SJSA1 (cell line): ENCODE results near the gene EIF4G1. TPM values are rescaled to one million over a fixed set of nuclear protein-coding genes. Genes with fewer than 3 reads are reported as not detected.
A peak's percentile ranks its signal among the peaks of the same experiment; 100 is the strongest.

Source experiments
- DNase-seq, 2 experiments: peaks; one replicate each; pipeline ENCODE4 v3.0.0-alpha.2; 2015 to 2020; ENCODE audit warnings: low spot score in 2 of 2, low read depth in 1 of 2
- H3K27ac ChIP-seq: fragments of 250-450 bp; sonication (Bioruptor Pico); 2 replicates; pipeline ENCODE4 v1.5.1; 2020; ENCODE audit warnings: mild to moderate bottlenecking, moderate library complexity
- H3K27me3 ChIP-seq: fragments of 250-450 bp; sonication (Bioruptor Pico); replicated peaks from 2 replicates; pipeline ENCODE4 v1.5.1; 2020; ENCODE audit warnings: mild to moderate bottlenecking, moderate library complexity
- H3K36me3 ChIP-seq: fragments of 250-450 bp; sonication (Bioruptor Pico); 2 replicates; pipeline ENCODE4 v1.5.1; 2020; ENCODE audit warnings: mild to moderate bottlenecking
- H3K4me1 ChIP-seq: fragments of 250-450 bp; sonication (Bioruptor Pico); replicated peaks from 2 replicates; pipeline ENCODE4 v1.6.1; 2021; ENCODE audit warnings: mild to moderate bottlenecking
- H3K4me3 ChIP-seq: fragments of 250-450 bp; sonication (Bioruptor Pico); 2 replicates; pipeline ENCODE4 v1.5.1; 2020; ENCODE audit warnings: mild to moderate bottlenecking
- H3K9me3 ChIP-seq: fragments of 250-450 bp; sonication (Bioruptor Pico); replicated peaks from 2 replicates; pipeline ENCODE4 v1.5.1; 2020; ENCODE audit warnings: mild to moderate bottlenecking
- total RNA-seq: library from RNA; depleted of rRNA; stranded (reverse); fragments of >200 nt; shearing (Covaris generic); gene quantifications from 2 replicates; pipeline ENCODE4 v1.2.3, GENCODE V29; 2014; rRNA removed

Gene EIF4G1
- total RNA-seq, 1 experiment from 2014 or later: 257 TPM

GRCh38 chr3:184379358-184380184, 65.2 kb downstream of the EIF4G1 start, which contains the start of gene CHRD:
Gene CHRD, plus strand, starts transcription at chr3:184380054. Its CDS starts 265 bp downstream, at chr3:184380319.
- Histone ChIP-seq H3K27ac (no peak within 1 kb of the TSS), H3K36me3 (no peaks in the 10 kb centered on the region), H3K9me3 (no peaks in the 10 kb centered on the region), H3K4me3 (peak within 1 kb of the TSS; percentile 33), H3K4me1 (peaks cover 6% of the 10 kb centered on the region), H3K27me3 (peaks cover 6% of the 10 kb centered on the region)
- DNase-seq: no peak

- peaks cover 6% of the 10 kb centered on the region for H3K4me1 ChIP-seq
- H3K4me3 ChIP-seq: peak overlapping the region; percentile 33
- peak in 1 of 2 experiments; percentile 57 for DNase-seq
- H3K27me3 ChIP-seq: peaks cover 6% of the 10 kb centered on the region
- H3K27ac ChIP-seq: no peak overlapping the region
- H3K36me3 ChIP-seq: no peaks in the 10 kb centered on the region
- H3K9me3 ChIP-seq: no peaks in the 10 kb centered on the region
Observed at GRCh38 chr3:184380185-184380626, 65.8 kb downstream of the EIF4G1 start.

- no peak for DNase-seq
- H3K27me3 ChIP-seq: peaks cover 6% of the 10 kb centered on the region
- H3K4me3 ChIP-seq: peak overlapping the region; percentile 33
- H3K27ac ChIP-seq: no peak overlapping the region
- no peaks in the 10 kb centered on the region for H3K36me3 ChIP-seq
- peaks cover 6% of the 10 kb centered on the region for H3K4me1 ChIP-seq
- no peaks in the 10 kb centered on the region for H3K9me3 ChIP-seq
Observed at GRCh38 chr3:184380627-184381260, 66.3 kb downstream of the EIF4G1 start.

- Histone ChIP-seq H3K27ac (no peak overlapping the region), H3K27me3 (peaks cover 6% of the 10 kb centered on the region), H3K36me3 (no peaks in the 10 kb centered on the region), H3K9me3 (no peaks in the 10 kb centered on the region), H3K4me3 (no peak overlapping the region), H3K4me1 (peaks cover 6% of the 10 kb centered on the region)
- no peak for DNase-seq
Observed at GRCh38 chr3:184381261-184382224, 67.1 kb downstream of the EIF4G1 start.

GRCh38 chr3:184382326-184383032, 68.1 kb downstream of the EIF4G1 start:
- no peaks in the 10 kb centered on the region for H3K36me3 ChIP-seq
- no peaks in the 10 kb centered on the region for H3K9me3 ChIP-seq
- H3K4me3 ChIP-seq: no peak overlapping the region
- H3K27ac ChIP-seq: no peak overlapping the region
- peaks cover 6% of the 10 kb centered on the region for H3K27me3 ChIP-seq
- DNase-seq: no peak
- H3K4me1 ChIP-seq: peaks cover 6% of the 10 kb centered on the region

- no peak overlapping the region for H3K27ac ChIP-seq
- no peak overlapping the region for H3K4me3 ChIP-seq
- DNase-seq: no peak
- peaks cover 6% of the 10 kb centered on the region for H3K4me1 ChIP-seq
- no peaks in the 10 kb centered on the region for H3K36me3 ChIP-seq
- peaks cover 6% of the 10 kb centered on the region for H3K27me3 ChIP-seq
- no peaks in the 10 kb centered on the region for H3K9me3 ChIP-seq
Observed at GRCh38 chr3:184383033-184383740, 68.8 kb downstream of the EIF4G1 start.

GRCh38 chr3:184384342-184384741, 69.9 kb downstream of the EIF4G1 start:
- Histone ChIP-seq H3K27me3 (peaks cover 6% of the 10 kb centered on the region), H3K9me3 (no peaks in the 10 kb centered on the region), H3K27ac (no peak overlapping the region), H3K36me3 (no peaks in the 10 kb centered on the region), H3K4me3 (no peak overlapping the region), H3K4me1 (peaks cover 6% of the 10 kb centered on the region)
- no peak for DNase-seq

Other genes with a start within 250 kb of the EIF4G1 start
- gene HTR3E, start 217.5 kb upstream of the EIF4G1 start, total RNA-seq: not detected in 2 replicates
- gene EIF2B5, start 179.2 kb upstream of the EIF4G1 start, total RNA-seq: 49.5 and 62.3 TPM in 2 replicates
- gene DVL3, start 159.2 kb upstream of the EIF4G1 start, total RNA-seq: 32.2 and 33.6 TPM in 2 replicates
- gene AP2M1, start 139.8 kb upstream of the EIF4G1 start, total RNA-seq: 282 and 609 TPM in 2 replicates
- gene ABCF3, start 128.4 kb upstream of the EIF4G1 start, total RNA-seq: 19.2 and 28.7 TPM in 2 replicates
- not detected in 2 replicates for gene VWA5B2, start 85.0 kb upstream of the EIF4G1 start, total RNA-seq
- 26.4 and 30.1 TPM in 2 replicates for gene ALG3, start 65.6 kb upstream of the EIF4G1 start, total RNA-seq
- 3.2 and 6.2 TPM in 2 replicates for gene EEF1AKMT4, start 64.9 kb upstream of the EIF4G1 start, total RNA-seq
- 0.13 TPM in 1 of 2 replicates, not detected in the other for gene CAMK2N2, start 53.1 kb upstream of the EIF4G1 start, total RNA-seq
- gene ECE2, start 38.6 kb upstream of the EIF4G1 start, total RNA-seq: not detected in 2 replicates
- gene PSMD2, start 15.4 kb upstream of the EIF4G1 start, total RNA-seq: 423 and 627 TPM in 2 replicates
- 13.9 and 14.4 TPM in 2 replicates for gene FAM131A, start 23.0 kb downstream of the EIF4G1 start, total RNA-seq
- gene CLCN2, start 47.0 kb downstream of the EIF4G1 start, total RNA-seq: 8.8 and 11.6 TPM in 2 replicates
- 101 and 103 TPM in 2 replicates for gene POLR2H, start 47.1 kb downstream of the EIF4G1 start, total RNA-seq
- gene THPO, start 63.6 kb downstream of the EIF4G1 start, total RNA-seq: not detected in 2 replicates
- gene CHRD, start 65.4 kb downstream of the EIF4G1 start, total RNA-seq: 0.26 TPM in 1 of 2 replicates, not detected in the other
- 2.9 and 4.1 TPM in 2 replicates for gene EPHB3, start 247.2 kb downstream of the EIF4G1 start, total RNA-seq